ENCODE data around the gene BICD1.

BICD1 gene

GRCh38 chr12:32196250-32197198 lies 89.9 kb downstream of the BICD1 start:
- TF ChIP-seq CTCF (IDR thresholded peaks at IDR 0.05; ENCODE audit: low read depth, low read length, poor library complexity, severe bottlenecking) (no peak), EZH2phosphoT487 (IDR thresholded peaks at IDR 0.05; ENCODE audit: borderline replicate concordance, low read length) (no peak)
- Histone ChIP-seq H3K79me2 (ENCODE audit: control insufficient read depth, low read length) (peaks cover 17% of the 10 kb centered on the region), H3K36me3 (ENCODE audit: control insufficient read depth, low read length) (peaks cover 42% of the 10 kb centered on the region), H3K27me3 (ENCODE audit: control insufficient read depth, low read length) (no peaks in the 10 kb centered on the region), H3K9me3 (ENCODE audit: control insufficient read depth, insufficient read depth, low read length) (peaks cover 29% of the 10 kb centered on the region), H4K20me1 (ENCODE audit: control insufficient read depth, insufficient read depth, low read depth, low read length) (no peaks in the 10 kb centered on the region), H3K4me3 (ENCODE audit: low read length) (no peak overlapping the region), H3K27ac (ENCODE audit: low read depth, low read length) (no peak overlapping the region), H3K4me2 (ENCODE audit: low read length) (no peak overlapping the region), H3K9me2 (replicated peaks; ENCODE audit: control insufficient read depth, low read length) (no peaks in the 10 kb centered on the region), H3F3A (ENCODE audit: control insufficient read depth, insufficient read depth) (no peaks in the 10 kb centered on the region), H3K4me1 (ENCODE audit: control insufficient read depth, low read length) (no peaks in the 10 kb centered on the region)

- no peak overlapping the region for H3K4me3 ChIP-seq (ENCODE audit: low read length)
Measured at GRCh38 chr12:32197421-32197820, 90.8 kb downstream of the BICD1 start.

GRCh38 chr12:32198555-32198954 lies 91.9 kb downstream of the BICD1 start:
- TF ChIP-seq EZH2phosphoT487 (IDR thresholded peaks at IDR 0.05; ENCODE audit: borderline replicate concordance, low read length), result no peak
- no peak for TF ChIP-seq CTCF (IDR thresholded peaks at IDR 0.05; ENCODE audit: low read depth, low read length, poor library complexity, severe bottlenecking)

More at GRCh38 chr12:32197421-32197820, 90.8 kb downstream of the BICD1 start:
- H3K79me2 ChIP-seq (ENCODE audit: control insufficient read depth, low read length), result peaks cover 22% of the 10 kb centered on the region
- no peak overlapping the region for H3K27ac ChIP-seq (ENCODE audit: low read depth, low read length)
- no peaks in the 10 kb centered on the region for H3K27me3 ChIP-seq (ENCODE audit: control insufficient read depth, low read length)
- H3K4me1 ChIP-seq (ENCODE audit: control insufficient read depth, low read length), result no peaks in the 10 kb centered on the region
- TF ChIP-seq EZH2phosphoT487 (IDR thresholded peaks at IDR 0.05; ENCODE audit: borderline replicate concordance, low read length) (no peak), CTCF (IDR thresholded peaks at IDR 0.05; ENCODE audit: low read depth, low read length, poor library complexity, severe bottlenecking) (no peak)
- peaks cover 38% of the 10 kb centered on the region for H3K36me3 ChIP-seq (ENCODE audit: control insufficient read depth, low read length)
- no peak overlapping the region for H3K4me2 ChIP-seq (ENCODE audit: low read length)
- no peaks in the 10 kb centered on the region for H4K20me1 ChIP-seq (ENCODE audit: control insufficient read depth, insufficient read depth, low read depth, low read length)
- H3F3A ChIP-seq (ENCODE audit: control insufficient read depth, insufficient read depth), result no peaks in the 10 kb centered on the region
- peaks cover 29% of the 10 kb centered on the region for H3K9me3 ChIP-seq (ENCODE audit: control insufficient read depth, insufficient read depth, low read length)
- no peaks in the 10 kb centered on the region for H3K9me2 ChIP-seq (replicated peaks; ENCODE audit: control insufficient read depth, low read length)

More at GRCh38 chr12:32198555-32198954, 91.9 kb downstream of the BICD1 start:
- Histone ChIP-seq H3K4me3 (ENCODE audit: low read length) (no peak overlapping the region), H3K79me2 (ENCODE audit: control insufficient read depth, low read length) (peaks cover 31% of the 10 kb centered on the region), H3K27ac (ENCODE audit: low read depth, low read length) (no peak overlapping the region), H3K36me3 (ENCODE audit: control insufficient read depth, low read length) (peaks cover 35% of the 10 kb centered on the region), H3K9me2 (replicated peaks; ENCODE audit: control insufficient read depth, low read length) (no peaks in the 10 kb centered on the region), H3K27me3 (ENCODE audit: control insufficient read depth, low read length) (no peaks in the 10 kb centered on the region), H3K9me3 (ENCODE audit: control insufficient read depth, insufficient read depth, low read length) (peaks cover 19% of the 10 kb centered on the region), H4K20me1 (ENCODE audit: control insufficient read depth, insufficient read depth, low read depth, low read length) (no peaks in the 10 kb centered on the region), H3F3A (ENCODE audit: control insufficient read depth, insufficient read depth) (no peaks in the 10 kb centered on the region), H3K4me2 (ENCODE audit: low read length) (no peak overlapping the region), H3K4me1 (ENCODE audit: control insufficient read depth, low read length) (peaks cover under 1% of the 10 kb centered on the region; the same call in 1 of the 2 replicates)

All from DOHH2 (cell line).